GM12892 (cell line): ENCODE results near the gene FBLN1.

Experiments used
- DNase-seq: peaks from one replicate; pipeline ENCODE4 v3.0.0; 2011; ENCODE audit not compliant: insufficient read length
- FAIRE-seq: peaks from 2 replicates; lab custom pipeline; 2011; peaks lifted over from hg19 to GRCh38; lab: Jason Lieb, UNC
- POLR2A ChIP-seq: IDR thresholded peaks from 2 replicates; pipeline ENCODE4 v1.6.1; 2011; ENCODE audit warnings: low read depth, low read length, control low read depth
- POLR2AphosphoS5 ChIP-seq: IDR thresholded peaks from 2 replicates; pipeline ENCODE4 v1.6.1; 2011; ENCODE audit warnings: low read depth, low read length, control low read depth
- TAF1 ChIP-seq: IDR thresholded peaks from 2 replicates; pipeline ENCODE4 v1.6.1; 2011; ENCODE audit warnings: low read depth, mild to moderate bottlenecking, control low read depth, low read length, borderline replicate concordance

Gene FBLN1

DNA sequence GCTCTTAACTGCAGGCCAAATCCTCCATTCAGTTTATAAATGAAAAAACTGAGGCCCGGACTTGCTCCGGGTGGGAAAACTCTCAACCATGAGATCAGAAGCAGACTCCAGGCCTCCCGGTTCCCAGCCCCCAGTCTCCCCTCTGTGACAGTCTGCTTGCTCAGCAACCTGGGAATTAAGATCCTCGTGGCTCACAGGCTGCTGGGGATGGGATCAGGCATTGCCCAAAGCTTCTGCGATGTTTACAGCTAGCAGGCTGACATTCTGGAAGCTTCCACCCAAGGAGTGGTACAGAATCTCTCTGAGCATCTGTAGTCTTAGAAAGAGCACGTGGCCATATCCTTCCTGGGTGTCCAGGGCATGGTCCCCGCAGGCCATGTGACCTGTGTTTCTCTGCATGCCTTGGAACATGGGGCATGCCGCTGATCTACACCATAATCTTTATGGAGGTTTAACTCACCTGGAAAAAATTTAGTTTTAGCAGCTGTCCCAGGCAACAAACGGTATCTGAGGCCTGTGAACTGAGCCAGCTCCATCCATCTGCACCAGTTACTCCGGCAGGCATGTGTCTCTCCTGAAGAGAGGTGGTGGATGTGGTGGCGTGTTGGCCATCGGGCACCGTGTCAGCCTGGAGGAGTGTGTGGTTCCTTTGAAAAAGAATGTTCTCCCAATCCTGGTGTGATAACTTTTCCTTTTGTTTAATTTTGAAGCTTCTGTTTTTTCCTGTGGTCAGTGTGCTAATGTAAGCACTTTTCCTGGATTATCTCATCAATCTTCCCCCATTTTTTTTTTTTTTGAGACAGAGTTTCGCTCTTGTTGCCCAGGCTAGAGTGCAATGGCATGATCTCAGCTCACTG lies 7.9 kb downstream of the FBLN1 start:
- FAIRE-seq = no peak
- TF ChIP-seq POLR2AphosphoS5 (no peak), POLR2A (no peak), TAF1 (no peak)
- DNase-seq = no peak

DNA sequence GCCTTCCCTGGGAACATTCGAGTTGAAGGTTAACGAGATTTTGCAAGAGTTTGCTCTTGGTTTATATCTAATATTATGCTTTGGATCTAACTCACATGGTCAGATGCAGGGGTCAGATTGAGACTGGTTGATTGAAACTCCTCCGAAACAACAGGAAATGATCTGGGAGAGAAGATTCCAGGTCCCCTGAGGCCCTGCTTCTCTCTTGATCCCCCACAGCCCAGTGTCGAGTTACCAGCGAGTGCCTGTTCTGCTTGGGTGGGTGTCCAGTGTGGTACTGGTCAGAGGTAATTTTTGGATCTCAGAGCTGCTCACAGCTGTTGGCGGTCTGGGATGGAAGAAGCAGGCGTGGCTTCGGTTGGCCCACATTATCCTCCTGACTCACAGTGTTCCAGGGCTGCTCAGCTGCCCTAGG lies 9.2 kb downstream of the FBLN1 start:
- FAIRE-seq (no peak), DNase-seq (no peak)
- TF ChIP-seq TAF1 (no peak), POLR2A (no peak)

DNA sequence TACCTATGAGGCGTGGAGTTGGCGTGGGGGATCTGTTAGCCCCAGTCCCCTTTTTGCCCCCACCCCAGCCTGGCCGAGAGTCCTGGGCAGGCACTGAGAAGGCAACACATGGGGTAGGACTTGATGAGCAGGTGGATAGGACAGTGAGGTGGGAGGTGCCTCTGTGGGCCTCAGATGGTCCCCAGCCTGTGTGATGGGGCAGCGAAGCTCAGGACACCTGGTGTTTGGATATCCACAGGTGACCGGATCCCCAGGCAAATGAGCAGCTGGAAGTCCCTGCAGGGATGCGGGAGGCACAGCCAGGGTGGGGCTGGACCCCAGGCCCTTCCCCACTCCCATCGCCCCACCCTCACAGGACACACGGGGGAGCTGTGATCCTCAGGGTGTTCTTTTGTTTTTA lies 9.7 kb downstream of the FBLN1 start:
- TF ChIP-seq TAF1 = no peak
- no peak for TF ChIP-seq POLR2A
- TF ChIP-seq POLR2AphosphoS5 = no peak
- DNase-seq (no peak), FAIRE-seq (no peak)

DNA sequence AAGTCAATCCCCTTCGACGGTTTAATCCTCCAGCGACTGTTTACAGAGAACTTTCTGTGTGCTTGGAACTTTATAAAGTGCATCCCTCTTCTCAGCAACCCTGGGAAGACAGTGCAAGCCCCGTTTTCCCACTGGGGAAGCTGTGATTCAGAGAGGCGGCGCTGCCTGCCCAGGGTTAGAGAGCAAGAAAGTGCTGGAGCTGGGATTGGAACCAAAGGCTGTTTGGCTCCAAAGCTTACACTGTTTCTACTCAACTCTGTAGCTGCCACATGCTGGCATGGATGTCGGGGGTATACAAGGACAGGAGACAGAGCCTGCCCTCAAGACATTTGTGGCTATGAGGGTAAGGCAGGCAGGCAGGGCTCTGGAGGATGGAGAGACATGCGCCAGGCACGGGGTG lies 13.0 kb downstream of the FBLN1 start:
- no peak for TF ChIP-seq POLR2AphosphoS5
- TF ChIP-seq TAF1 = no peak
- TF ChIP-seq POLR2A = no peak
- no peak for DNase-seq
- FAIRE-seq = no peak

DNA sequence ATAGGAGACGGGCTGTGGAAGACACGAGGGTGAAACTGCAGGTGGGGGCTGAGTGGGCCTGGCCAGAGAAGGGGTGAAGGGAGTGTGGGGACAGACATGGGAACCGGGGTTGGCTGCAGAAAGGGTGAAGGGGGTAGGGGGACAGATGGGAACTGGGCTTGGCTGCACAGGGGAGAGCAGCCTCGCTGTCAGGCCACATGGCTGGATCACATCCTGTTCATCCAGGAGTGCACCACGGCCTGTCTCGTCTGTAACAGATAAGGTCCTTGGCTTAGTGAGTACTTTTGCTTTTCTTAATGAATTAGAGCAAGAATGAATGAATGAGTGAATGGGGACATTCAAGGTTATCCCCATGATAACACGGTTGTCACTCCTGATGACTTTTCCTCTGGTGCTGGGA lies 13.5 kb downstream of the FBLN1 start:
- DNase-seq = no peak
- TF ChIP-seq POLR2AphosphoS5 (no peak), POLR2A (no peak), TAF1 (no peak)
- no peak for FAIRE-seq

DNA sequence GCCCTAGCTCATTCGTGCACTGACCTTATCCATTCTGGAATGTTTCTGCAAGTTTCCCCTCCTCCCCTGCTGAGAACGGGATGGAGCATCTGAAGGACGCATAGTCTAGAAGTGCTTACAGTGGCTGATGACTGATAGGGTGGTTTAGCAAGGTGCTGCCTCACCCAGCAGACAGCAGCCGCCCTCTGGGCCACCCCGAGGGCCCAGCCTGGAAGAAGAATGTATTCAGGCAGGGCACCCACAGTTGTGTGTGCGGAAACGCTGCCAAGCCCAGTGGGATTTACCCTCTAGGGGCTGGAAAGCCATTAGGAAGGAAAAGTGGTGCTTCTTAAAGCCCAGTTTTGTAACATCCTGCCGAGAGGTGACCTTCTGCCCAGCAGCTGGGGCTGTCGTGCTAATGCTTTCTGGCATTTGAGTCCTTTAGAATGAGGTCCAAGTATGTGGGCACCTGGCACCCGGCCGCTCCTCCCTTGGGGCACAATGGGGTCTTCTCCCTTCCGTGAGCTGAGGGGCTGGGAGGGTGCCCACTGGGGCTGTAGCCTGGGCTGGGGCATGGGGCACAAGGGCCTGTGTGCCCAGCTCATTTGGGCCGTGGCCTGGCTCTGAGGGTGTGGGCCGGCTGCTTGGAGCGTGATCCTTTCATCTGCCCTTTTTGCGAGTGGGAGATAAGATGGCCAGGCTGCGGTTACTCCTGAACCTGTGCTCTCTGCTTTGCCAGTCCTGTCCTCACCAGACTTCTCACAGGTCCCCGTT lies 14.4 kb downstream of the FBLN1 start:
- DNase-seq = no peak
- TF ChIP-seq POLR2AphosphoS5 (no peak), TAF1 (no peak), POLR2A (no peak)
- FAIRE-seq = no peak

DNA sequence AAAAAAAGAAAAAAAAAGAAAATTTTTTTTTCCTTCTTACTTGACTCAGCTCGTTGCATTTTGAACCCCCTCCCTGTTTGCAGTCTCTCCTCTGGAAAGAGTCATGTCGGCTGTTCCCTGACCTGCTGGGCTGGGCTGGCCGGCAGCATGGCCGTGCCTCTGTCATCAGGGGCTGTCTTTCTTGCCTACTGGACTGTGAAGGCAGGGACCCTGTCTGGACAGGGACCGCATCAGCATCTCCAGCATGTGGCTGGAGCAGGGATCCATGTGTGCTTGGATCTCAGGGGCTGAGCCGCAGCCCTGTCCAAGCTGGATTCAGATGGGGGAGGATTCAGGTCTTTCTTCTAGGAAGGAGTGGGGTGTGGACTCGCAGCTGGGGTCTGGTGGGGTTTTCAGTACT lies 15.5 kb downstream of the FBLN1 start:
- no peak for TF ChIP-seq POLR2AphosphoS5
- no peak for TF ChIP-seq POLR2A
- TF ChIP-seq TAF1 = no peak
- DNase-seq (no peak), FAIRE-seq (no peak)

DNA sequence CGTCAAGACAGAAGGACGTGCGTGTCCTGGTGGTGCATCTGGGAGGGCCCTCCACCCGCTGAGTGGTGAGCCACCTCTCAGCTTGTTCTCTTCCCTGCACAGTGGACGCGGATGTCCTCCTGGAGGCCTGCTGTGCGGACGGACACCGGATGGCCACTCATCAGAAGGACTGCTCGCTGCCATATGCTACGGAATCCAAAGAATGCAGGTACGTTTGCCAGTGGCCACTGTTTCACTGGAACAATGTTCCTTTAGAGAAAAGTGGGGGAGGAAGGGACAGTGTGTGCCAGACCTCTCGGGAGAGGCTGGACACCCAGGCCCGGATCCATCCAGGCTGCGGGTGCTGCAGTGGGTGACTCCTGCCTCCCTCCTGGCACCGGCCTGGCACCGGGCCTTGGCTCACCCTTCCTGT lies 15.9 kb downstream of the FBLN1 start:
- FAIRE-seq (no peak), DNase-seq (no peak)
- TF ChIP-seq TAF1 (no peak), POLR2AphosphoS5 (no peak), POLR2A (no peak)

DNA sequence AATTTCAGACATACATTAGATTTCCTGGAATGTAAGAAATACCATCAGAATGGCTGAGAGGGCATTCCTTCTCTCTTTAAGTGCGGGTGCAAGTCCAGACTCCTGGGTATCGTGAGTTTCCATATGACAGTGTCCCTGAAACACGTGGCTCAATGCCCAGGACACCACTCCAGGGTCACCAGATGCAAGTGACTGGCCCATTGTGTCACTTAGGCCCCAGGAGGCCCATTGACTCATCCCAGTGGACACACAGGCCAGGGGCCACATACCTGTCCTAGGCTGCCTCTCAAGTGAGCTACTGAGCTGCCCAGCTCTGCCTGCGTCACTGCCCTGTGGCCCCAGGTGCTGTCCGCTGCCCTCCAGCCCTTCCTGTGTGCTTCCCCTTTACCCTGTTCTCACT lies 18.5 kb downstream of the FBLN1 start:
- FAIRE-seq = no peak

DNA sequence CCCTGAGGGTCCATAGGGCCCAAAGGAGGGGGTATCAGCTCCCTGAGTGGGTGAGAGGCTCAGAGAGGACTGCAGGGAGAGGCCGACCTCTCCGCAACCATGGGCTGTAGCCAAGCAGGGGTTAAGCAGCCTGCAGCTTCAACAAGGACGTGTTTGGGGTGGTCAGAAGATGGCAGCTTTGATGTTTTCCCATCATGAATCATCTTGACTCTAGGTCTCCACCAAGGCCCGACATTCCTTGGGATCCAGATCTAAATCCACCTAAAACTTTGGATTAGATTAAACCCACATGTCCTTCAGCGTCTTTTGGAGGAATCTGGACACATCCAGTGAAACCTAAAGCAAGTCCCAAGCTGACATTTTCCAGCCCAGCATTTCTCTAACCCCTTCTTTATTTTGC lies 19.8 kb downstream of the FBLN1 start:
- TF ChIP-seq TAF1 = no peak
- no peak for TF ChIP-seq POLR2A
- no peak for TF ChIP-seq POLR2AphosphoS5
- FAIRE-seq = no peak
- DNase-seq = no peak

More for the DNA sequence above, 18.5 kb downstream of the FBLN1 start:
- no peak for DNase-seq
- no peak for TF ChIP-seq POLR2A

DNA sequence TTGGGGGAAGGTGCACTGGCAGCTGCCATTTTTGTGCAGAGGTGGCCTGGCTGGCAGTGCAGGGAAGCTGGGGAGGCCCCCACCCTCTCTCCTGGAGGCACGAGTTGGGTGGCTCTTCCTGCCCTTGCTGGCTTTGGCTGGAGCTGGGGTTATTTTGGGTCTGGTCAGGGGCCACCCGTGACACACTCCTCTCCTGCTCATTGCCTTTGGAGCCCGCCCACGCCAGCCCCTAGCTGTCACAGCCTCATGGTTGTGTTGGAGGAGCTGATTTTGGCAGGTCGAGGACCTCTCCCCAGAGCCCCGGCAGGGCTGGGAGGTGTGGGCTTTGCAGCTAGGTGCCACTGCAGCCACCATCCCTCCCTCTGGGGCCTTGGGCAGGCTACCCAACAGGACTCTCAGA lies 21.5 kb downstream of the FBLN1 start:
- DNase-seq = no peak
- no peak for FAIRE-seq
- TF ChIP-seq TAF1 (no peak), POLR2A (no peak), POLR2AphosphoS5 (no peak)

DNA sequence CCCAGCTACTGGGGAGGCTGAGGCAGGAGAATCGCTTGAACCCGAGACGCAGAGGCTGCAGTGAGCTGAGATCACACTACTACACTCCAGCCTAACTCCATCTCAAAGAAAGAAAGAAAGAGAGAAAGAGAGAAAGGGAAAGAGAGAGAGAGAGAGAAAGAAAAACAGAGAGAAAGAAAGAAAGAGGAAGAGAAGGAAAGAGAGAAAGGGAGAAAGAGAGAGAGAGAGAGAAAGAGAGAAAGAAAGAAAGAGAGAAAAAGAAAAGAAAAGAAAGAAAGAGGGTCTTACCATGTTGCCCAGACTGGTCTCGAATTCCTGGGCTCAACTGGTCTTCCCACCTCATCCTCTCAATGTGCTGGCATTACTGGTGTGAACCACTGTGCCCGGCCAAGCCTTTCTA lies 22.3 kb downstream of the FBLN1 start:
- no peak for TF ChIP-seq POLR2AphosphoS5
- TF ChIP-seq TAF1 = no peak
- TF ChIP-seq POLR2A = no peak
- DNase-seq (no peak), FAIRE-seq (no peak)

DNA sequence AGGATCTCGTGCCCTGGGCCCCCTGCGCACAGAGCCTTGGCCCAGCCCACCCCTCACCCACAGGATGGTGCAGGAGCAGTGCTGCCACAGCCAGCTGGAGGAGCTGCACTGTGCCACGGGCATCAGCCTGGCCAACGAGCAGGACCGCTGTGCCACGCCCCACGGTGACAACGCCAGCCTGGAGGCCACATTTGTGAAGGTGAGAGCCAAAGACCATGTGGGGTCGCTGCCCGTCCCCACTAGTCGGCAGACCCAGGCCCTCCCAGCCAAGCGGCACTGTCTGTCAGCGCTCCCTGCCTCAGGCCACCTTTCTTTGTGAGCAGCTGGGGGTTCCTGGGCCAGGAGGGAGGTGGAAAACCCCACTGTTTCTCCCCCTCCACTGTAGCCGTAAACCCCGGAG lies 22.8 kb downstream of the FBLN1 start:
- DNase-seq (no peak), FAIRE-seq (no peak)
- TF ChIP-seq POLR2AphosphoS5 (no peak), TAF1 (no peak), POLR2A (no peak)
